Right atrium auricular region (tissue), 2 donors: ENCODE results near the gene RAP2B. TPM values are rescaled to one million over a fixed set of nuclear protein-coding genes. Genes with fewer than 3 reads are reported as not detected.

Experiments used
- DNase-seq: peaks from one replicate; pipeline ENCODE4 v3.0.0-alpha.2; 2019; ENCODE audit warnings: low spot score
- H3K27ac ChIP-seq, 2 donors: fragments of 200-600 bp; sonication (generic); 1 replicate in 1 of 2; 2 replicates in 1 of 2; pipeline ENCODE4 v1.5.1; 2016 to 2019
- H3K27me3 ChIP-seq, 2 donors: fragments of 200-600 bp; sonication (generic); one replicate each; pipeline versions ENCODE4 v1.5.1 to v1.6.0; 2017 to 2019
- H3K36me3 ChIP-seq: fragments of 200-600 bp; sonication (generic); one replicate; pipeline ENCODE4 v1.5.1; 2016
- H3K4me1 ChIP-seq, 2 donors: fragments of 200-600 bp; sonication (generic); one replicate each; pipeline versions ENCODE4 v1.5.1 to v1.6.0; 2017 to 2019
- H3K4me3 ChIP-seq, 2 donors: fragments of 200-600 bp; sonication (generic); 1 replicate in 1 of 2; 2 replicates in 1 of 2; pipeline ENCODE4 v1.5.1; 2017 to 2019; ENCODE audit warnings: mild to moderate bottlenecking in 1 of 2, moderate library complexity in 1 of 2
- H3K9me3 ChIP-seq, 2 donors: fragments of 200-600 bp; sonication (generic); one replicate each; pipeline ENCODE4 v1.5.1; 2019
- total RNA-seq, 2 donors: library from RNA; depleted of rRNA; stranded (reverse); fragments of >200 nt; gene quantifications; one replicate each; pipeline ENCODE4 v1.1.0, GENCODE V29; 2016
- TF ChIP-seq, protein P1 (sequence below), 2 donors: fragments of 200-600 bp; sonication (generic); IDR thresholded peaks; one replicate each; pipeline ENCODE4 v1.5.1; 2019; ENCODE audit warnings: antibody characterized with exemption in 2 of 2

Gene RAP2B
- total RNA-seq, 2 donors from 2014 or later: 3.3 to 4.9 TPM

DNA sequence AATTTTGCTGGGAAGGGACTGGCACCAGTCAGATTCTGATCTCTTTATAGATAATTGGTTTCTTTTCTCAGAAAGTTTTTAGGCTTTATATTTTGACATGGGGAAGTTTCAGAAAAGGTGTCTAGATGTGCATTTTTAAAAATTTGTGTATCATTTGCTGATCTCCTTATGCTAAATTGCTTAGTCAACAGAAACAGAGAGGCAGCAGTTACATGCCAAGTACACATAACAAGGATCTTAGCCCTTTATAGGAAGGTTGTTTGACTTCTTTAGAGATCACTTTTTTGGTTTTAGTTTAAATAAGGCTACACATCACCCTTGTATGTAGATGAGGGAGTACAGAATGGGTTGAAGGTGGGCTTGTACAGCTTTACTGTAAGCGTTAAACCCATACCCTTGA, 53.5 kb downstream of the RAP2B start:
- no peaks in the 10 kb centered on the region for H3K9me3 ChIP-seq
- H3K36me3 ChIP-seq: no peaks in the 10 kb centered on the region
- no peak overlapping the region for H3K27ac ChIP-seq
- H3K4me3 ChIP-seq: no peak overlapping the region
- H3K4me1 ChIP-seq: no peaks in the 10 kb centered on the region
- no peaks in the 10 kb centered on the region for H3K27me3 ChIP-seq
- TF ChIP-seq, protein P1, sequence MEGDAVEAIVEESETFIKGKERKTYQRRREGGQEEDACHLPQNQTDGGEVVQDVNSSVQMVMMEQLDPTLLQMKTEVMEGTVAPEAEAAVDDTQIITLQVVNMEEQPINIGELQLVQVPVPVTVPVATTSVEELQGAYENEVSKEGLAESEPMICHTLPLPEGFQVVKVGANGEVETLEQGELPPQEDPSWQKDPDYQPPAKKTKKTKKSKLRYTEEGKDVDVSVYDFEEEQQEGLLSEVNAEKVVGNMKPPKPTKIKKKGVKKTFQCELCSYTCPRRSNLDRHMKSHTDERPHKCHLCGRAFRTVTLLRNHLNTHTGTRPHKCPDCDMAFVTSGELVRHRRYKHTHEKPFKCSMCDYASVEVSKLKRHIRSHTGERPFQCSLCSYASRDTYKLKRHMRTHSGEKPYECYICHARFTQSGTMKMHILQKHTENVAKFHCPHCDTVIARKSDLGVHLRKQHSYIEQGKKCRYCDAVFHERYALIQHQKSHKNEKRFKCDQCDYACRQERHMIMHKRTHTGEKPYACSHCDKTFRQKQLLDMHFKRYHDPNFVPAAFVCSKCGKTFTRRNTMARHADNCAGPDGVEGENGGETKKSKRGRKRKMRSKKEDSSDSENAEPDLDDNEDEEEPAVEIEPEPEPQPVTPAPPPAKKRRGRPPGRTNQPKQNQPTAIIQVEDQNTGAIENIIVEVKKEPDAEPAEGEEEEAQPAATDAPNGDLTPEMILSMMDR (IDR thresholded peaks at IDR 0.05): no peak
- DNase-seq: no peak

DNA sequence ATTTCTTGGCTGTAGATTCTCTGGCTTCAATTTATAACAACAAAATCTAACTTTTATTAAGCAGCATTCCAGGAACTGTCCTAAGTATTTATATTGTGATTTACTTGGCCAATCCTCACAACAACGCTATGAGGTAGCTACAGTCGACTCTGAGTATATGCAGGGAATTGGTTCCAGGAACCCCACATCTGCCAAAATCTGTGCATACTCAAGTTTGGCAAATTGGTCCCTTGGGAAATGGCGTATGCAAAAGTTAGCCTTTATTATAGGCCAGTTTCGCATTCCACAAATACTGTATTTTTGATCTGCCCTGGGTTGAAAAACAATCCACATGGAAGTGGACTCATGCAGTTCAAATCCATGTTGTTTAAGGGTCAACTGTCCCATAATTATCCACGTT, 53.9 kb downstream of the RAP2B start:
- no peaks in the 10 kb centered on the region for H3K9me3 ChIP-seq
- no peak for DNase-seq
- no peaks in the 10 kb centered on the region for H3K36me3 ChIP-seq
- TF ChIP-seq, protein P1 (IDR thresholded peaks at IDR 0.05): no peak
- no peaks in the 10 kb centered on the region for H3K27me3 ChIP-seq
- H3K27ac ChIP-seq: no peak overlapping the region
- H3K4me1 ChIP-seq: no peaks in the 10 kb centered on the region
- H3K4me3 ChIP-seq: no peak overlapping the region

DNA sequence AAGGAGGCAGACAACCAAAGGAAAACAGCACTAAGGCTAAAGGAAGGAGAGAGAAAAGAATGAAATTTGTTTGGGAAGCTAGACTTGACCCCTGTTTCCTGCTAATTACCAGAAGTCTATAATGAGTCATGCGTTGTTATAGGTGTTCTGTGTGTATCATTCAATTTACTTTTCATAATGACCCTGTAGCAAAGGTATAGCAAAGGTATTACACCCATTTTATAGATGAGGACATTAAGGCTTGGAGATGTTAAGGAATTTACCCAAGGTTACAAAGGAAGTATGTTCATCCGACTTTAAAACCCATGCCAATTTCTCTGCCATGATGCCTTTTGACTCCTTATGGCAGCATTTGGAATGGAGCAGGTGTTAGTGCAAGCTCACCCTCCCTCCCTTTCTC, 54.9 kb downstream of the RAP2B start:
- TF ChIP-seq, protein P1 (IDR thresholded peaks at IDR 0.05): no peak
- Histone ChIP-seq H3K4me3 (no peak overlapping the region), H3K9me3 (no peaks in the 10 kb centered on the region), H3K27me3 (no peaks in the 10 kb centered on the region), H3K36me3 (no peaks in the 10 kb centered on the region), H3K4me1 (peaks cover 0 to 1% of the 10 kb centered on the region in 2 donors), H3K27ac (no peak overlapping the region)
- no peak for DNase-seq

DNA sequence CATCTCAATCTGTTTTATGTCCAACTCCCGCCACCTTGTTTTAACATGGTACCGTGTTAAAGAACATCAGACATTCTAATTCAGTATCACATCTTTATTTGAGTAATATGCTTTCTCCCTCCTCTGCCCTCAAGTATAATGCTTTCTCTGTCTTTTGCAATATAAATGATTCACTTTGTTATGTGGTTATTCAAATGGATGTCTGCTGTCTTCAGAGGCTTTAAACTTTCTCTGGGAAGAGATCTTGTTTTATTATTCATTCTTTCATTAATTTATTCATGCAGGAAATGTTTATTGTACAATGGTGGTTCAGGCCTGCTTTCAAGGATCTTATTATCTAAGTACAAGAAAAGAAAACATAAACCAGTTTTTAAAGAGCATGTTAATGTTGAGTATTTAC, 57.1 kb downstream of the RAP2B start:
- H3K4me1 ChIP-seq: peaks cover 0 to 8% of the 10 kb centered on the region in 2 donors
- no peak overlapping the region for H3K4me3 ChIP-seq
- no peaks in the 10 kb centered on the region for H3K36me3 ChIP-seq
- no peaks in the 10 kb centered on the region for H3K9me3 ChIP-seq
- H3K27ac ChIP-seq: no peak overlapping the region
- H3K27me3 ChIP-seq: no peaks in the 10 kb centered on the region
- TF ChIP-seq, protein P1 (IDR thresholded peaks at IDR 0.05): no peak
- DNase-seq: no peak
